ENCODE data around the gene SPOCK1.

SPOCK1 gene

DNA sequence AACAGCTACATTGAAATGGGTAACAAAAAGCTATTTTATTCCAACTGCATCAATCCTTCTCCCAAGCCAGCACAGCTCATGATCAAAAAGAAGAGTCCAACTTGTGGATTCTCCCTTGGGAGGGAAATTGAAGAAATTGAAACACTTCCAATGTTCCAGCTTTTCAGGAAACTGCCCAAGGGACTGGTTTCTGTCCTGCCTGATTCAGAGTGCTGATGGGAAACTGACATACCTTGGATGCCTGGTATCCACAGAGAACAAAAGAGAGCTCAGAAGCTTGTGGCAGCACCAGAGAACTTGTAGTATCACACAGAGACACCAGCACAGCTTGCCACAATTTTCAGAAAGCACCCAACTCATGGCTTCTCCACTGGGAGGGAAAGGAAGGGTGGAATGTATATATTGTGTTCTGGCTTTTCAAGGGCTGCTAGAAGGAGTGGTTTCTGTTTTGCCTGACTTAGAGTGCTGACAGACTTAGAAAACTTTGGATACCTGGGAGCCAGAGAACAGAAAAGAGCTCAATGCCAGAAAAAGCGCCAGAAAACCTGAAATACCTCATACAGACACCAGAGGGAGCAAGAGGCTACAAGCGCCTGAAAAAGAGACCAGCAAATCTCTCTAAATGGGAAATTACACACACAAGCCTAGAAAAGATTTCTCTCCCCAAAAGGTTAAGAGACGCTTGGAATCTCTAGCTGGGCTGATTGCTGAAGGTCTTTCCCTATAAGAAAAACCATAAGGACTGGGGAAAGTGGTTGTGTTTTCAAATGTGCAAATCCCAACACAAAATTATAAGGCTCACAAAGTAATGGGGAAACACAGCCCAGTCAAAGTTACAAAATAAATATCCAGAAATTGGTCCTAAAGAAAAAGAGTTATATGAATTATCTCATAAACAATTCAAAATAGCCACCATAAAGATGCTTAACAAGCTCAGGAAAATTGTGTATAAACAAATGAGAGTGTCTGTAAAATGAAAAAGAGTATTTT, 178.8 kb downstream of the SPOCK1 start:
- peak in 1 of 5 donors; percentile 24 for DNase-seq

DNA sequence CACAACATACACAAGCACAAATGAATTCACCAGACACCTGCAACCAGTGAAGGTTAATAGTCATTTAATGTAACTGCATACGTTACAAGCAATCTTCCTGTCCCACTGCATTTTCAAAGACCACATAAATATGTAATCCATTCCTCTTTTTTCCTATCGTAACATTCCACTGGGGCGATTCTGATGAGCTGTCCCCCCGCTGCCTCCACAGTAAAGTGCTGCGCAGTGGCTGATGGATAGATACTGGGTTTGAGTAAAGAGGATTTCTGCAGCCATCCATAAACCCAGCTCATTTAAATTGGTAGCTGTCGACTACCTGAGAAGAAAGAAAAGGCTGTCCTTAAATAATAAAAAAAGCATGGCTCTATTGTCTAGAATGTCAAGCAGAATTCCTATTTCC, 181.1 kb downstream of the SPOCK1 start:
- DNase-seq: no peak

GRCh38 chr5:137316346-137316736, 182.8 kb downstream of the SPOCK1 start:
- DNase-seq: no peak

- no peak for DNase-seq
These were observed 183.4 kb downstream of the SPOCK1 start for GRCh38 chr5:137315534-137316345.

DNA sequence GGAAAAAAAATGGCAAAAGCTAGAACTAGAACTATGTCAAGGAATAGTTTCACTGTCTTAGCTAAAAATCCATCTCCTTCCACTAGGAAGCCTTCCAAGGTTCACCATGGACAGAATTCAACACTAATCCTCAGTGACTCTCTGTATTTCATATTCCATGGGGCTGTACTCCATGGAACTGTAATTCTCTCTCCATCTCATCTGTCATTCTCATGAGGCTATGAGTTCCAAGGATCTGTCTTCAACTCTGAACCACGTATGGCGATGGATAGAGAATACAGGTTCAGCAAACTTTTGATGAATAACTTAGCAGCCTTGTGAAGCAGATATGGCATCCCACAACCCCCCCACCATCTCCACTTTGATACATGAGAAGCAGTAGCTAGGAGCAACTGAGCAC, 184.0 kb downstream of the SPOCK1 start:
- DNase-seq: no peak

GRCh38 chr5:137313526-137314175, 185.5 kb downstream of the SPOCK1 start:
- no peak for DNase-seq

GRCh38 chr5:137312011-137312410, 187.1 kb downstream of the SPOCK1 start:
- DNase-seq: no peak

GRCh38 chr5:137310051-137310730, 188.9 kb downstream of the SPOCK1 start:
- no peak for DNase-seq

DNA sequence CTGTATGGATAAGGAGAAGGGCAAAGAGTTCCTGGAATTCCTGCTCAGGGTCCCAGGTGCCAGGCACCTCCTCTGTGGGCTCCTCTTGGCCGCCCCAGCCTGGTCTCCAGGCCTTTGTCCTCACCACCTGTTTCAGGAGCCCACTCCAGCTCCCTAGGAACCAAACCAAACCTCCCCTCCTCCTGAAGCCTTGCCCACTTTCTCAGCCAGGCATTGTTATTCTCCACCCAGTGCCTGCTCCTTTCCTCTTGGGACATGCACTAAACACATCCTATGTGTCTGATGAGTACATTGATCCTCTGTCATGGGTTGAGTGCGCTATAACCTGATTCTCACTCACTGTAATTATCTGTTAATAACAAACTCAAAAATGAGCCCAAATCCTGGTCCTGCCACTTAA, 189.8 kb downstream of the SPOCK1 start:
- no peak for DNase-seq

DNA sequence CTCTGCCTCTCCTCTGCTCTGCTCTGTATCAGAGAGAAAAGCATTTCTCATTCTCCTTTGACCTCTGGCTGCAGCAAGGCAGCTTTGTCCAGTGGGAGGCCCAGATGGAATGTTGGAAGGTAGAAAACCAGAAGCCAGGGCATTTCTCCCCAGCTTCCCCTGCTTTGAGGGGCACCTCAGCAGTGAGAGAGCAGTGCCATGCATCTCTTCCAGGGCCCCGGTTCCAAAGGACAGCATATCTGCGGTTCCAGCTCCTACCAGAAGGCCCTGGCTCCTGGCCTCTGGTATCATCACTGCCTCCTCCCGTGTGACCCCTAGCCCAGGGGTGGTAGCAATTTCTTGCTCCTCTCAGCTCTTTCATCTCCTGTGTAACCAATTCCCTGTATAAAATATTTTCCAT, 190.8 kb downstream of the SPOCK1 start:
- DNase-seq: no peak

- DNase-seq: no peak
These were observed 192.2 kb downstream of the SPOCK1 start for GRCh38 chr5:137306903-137307302.

- no peak for DNase-seq
These were observed 193.0 kb downstream of the SPOCK1 start for GRCh38 chr5:137305971-137306602.

- no peak for DNase-seq
These were observed 194.8 kb downstream of the SPOCK1 start for GRCh38 chr5:137304226-137304874.

DNA sequence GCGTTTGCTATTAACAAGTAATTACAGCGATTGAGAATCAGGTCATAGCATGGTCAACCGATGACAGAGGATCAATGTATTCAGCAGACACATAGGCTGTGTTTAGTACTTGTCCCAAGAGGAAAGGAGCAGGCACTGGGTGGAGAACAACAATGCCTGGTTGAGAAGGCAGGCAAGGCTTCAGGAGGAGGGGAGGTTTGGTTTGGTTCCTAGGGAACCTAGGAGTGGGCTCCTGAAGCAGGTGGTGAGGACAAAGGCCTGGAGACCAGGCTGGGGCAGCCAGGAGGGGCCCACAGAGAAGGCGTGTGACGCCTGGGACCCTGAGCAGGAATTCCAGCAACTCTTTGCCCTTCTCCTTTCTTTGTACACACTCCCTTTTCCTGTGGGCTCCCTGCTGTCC, 195.6 kb downstream of the SPOCK1 start:
- DNase-seq: no peak

- DNase-seq: no peak
These were observed 198.5 kb downstream of the SPOCK1 start for GRCh38 chr5:137300411-137301240.

- no peak for DNase-seq
These were observed 202.8 kb downstream of the SPOCK1 start for GRCh38 chr5:137296213-137296781.

DNA sequence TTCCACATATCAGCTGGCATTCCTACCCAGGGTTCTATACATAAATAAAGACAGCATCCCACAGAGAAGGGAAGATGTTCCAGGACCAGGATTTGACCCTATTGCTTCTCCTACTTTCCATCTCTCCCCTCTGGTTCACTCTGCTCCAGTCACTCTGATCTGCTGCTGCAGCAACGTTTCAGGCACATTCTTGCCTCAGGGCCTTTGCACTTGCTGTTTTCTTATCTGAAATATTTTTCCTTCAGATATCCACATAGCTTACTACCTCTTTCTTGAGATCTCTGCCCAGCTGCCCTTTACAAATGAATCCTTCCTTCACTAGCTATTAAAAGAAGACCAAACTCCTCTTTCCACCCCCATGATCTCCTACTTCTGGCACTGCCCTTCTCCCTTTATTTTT, 204.5 kb downstream of the SPOCK1 start:
- no peak for DNase-seq

DNA sequence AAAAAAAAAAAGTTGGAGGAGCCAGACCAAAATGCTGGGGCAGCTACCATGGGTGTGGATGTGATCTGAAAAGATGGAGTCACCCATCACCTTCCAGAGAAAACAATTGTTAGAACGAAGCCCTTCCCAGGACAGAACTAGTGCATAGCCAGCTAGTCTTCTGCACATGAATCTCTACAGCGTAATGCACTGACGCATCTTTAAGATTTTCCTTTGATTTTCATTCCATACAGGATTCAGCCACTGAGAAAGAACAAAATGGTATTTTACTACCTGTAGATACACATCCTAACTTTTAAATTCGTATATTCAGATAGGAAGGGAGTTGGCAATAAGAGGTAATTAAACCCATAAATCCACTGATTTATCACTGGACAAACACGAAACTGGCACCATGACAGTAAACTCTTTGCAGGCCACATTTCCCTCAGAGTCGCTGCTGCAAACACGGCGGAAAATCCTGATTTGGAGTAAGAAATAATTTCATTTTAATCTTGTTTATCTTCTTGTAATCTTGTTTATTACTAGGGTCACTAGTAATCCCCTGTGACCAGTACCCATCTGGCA, 206.6 kb downstream of the SPOCK1 start:
- no peak for DNase-seq

DNA sequence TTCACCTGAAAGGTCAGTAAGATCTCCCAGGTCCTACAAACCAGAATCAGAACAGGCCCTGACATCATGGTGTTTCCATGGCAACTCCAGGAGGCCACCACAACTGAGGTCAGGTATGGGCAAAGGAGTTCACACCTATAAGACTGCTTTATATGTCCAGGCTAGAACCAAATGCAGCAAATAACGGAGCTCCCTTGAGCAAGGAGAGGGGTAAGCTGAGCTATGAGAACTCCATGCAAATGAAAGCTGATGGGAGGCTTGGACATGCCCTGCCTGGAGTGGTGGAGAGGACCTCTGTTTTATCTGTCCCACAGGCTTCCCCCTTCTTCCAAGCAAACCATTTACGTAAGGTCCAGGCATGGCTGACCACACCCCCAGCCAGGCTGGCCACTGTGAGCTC, 207.7 kb downstream of the SPOCK1 start:
- no peak for DNase-seq

DNA sequence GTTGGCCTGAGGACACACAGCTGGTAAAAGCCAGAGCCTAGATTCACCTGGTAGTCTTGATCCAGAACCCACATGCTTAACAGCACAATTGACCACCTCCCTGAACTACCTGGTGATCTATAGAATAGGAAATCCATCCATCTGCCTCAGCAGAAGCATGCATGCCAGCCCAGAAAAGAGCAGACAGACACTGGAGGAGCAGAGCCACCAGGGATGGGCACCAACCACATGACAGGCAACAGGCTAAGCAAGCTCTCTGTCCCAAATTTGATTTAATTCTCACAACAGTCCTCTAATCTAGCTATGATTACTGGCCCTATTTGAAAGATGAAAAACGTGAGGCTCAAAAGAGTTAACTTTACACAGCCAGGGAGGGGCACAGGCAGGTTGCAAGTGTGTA, 208.1 kb downstream of the SPOCK1 start:
- no peak for DNase-seq

All from T-helper 1 cell (primary cell).